SH-SY5Y (cell line): ENCODE data around the gene B3GALT6.

Experiments used
- GATA2 ChIP-seq: IDR thresholded peaks from 2 replicates; pipeline ENCODE4 v1.6.1; 2011; ENCODE audit warnings: mild to moderate bottlenecking, low read depth, low read length
- GATA3 ChIP-seq: IDR thresholded peaks from 2 replicates; pipeline ENCODE4 v1.6.1; 2011; ENCODE audit warnings: low read depth, mild to moderate bottlenecking, low read length, moderate library complexity

DNA sequence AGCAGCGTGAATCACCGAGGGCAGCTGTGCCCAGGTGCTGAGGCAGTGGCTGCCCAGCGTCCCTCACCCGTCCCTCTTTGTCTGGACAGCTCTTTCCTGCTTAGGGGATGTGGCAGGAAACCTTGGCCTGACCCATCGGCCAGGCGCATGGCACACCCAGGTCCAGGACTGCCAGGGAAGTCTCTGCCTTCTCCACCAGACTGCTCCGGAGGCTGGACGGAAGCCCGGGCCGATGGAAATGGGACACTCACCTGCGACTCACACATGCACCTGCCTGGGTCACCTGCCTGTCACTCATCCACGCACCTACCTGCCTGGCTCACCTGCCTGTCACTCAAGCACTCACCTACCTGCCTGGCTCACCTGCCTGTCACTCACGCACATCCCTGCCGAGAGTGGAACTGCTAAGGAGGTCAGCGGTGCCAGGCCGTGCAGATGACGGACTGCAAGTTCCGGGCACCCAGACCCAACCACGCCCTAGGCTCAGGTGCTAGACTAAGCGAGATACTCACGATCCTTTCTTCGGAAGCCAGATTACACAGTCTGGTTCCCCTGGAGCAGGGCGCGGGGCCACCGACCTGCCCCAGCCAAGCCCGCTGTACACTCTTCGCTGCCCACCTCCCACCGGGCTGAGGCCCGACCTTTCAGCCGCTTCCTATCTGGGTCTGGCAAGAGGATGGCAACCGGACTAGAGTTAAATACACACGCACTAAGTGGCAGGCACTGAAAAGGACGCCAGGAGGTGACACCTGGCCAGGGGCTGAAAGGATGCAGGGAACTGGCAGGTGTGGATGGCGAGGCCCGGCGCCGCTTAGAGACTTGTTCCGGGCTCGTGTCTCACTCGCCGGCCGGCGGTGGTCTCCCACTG, 40.5 kb downstream of the B3GALT6 start:
- TF ChIP-seq GATA3, result no peak
- no peak for TF ChIP-seq GATA2
